Stimulated activated CD4-positive, alpha-beta T cell treated with anti-CD3 and anti-CD28 coated beads, Interleukin-15, amount 100 ng/mL, for 24 hours (primary cell): ENCODE results near the gene DNLZ.

Experiments used
- DNase-seq: peaks from one replicate; pipeline ENCODE4 v3.0.0-alpha.2; 2020

The DNLZ gene

DNA sequence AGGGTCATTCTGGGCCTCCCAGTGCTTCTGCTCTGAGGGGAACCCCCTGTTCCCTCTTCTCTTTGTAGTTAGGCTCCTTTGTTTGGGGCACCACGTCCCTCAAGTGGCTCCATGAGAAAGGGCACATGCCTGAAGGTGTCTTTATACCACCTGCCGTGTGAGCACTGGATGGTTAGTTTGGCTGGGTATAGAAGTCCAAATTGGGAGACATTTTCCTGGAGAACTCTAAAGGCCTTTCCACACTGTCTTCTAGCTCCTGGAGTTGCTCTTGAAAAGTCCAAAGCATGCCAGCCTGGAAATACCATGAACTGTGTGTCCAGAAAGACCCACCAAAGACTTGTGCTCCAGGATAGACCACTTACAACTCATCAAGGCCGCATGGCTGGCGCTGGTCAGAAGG, 48.6 kb downstream of the DNLZ start:
- DNase-seq = no peak

DNA sequence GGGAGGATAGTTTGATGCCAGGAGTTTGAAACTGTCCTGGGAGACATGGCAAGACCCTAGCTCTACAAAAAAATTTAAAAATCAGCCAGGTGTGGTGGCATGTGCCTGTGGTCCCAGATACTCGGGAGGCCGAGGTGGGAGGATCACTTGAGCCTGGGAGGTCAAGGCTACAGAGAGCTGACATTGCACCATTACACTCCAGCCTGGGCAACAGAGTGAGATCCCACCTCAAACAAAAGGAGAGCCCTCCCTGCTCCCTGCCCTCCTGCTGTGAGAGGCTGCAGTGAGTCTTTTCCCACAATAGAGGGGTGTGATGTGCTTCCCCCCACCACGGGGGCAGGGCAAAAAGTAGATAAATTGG, 49.5 kb downstream of the DNLZ start:
- DNase-seq = no peak

DNA sequence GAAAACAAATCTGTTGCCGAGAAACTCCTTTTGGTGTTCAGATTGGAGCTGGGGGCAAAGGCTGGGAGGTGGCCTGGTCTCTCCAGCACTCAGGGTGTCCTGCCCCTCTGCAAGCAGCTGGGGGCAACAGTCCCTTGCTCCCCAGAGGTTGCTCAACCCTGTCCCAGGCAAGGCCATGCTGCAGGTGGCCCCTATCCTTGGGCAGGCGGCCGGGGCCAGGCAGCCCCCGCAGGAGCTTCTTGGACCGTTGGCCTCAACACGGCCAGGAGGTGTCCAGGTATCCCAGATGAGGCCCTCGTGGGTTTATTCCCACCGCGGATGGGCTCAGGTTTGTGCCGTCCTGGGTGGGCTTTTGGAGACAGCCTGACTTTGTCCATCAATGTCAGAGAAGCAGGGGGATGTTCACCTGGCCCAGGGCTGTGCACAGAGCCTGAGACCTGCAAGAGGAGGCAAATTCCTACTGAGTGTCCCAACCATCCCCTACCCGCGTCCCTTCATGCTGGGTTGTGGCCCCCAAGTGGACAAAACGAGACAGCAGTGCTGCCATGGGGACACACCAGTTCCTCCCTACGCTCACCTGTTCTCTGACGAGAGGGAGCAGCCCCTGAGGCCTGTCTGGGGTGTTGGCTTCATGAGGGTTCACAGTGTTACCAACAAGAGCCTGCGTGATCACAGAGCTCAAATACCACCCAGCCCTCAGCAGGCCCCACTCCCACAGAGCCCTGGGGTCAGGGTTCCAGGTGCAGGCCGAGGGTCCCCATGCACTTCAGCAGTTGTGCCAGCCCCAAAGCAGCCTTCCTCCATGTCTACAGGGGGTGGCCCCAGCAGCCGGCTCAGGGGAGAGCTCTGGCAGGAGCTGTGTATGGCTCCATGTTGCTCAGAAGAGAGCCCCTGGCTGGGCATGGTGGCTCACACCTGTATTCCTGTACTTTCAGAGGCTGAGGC, 50.2 kb downstream of the DNLZ start:
- no peak for DNase-seq

DNA sequence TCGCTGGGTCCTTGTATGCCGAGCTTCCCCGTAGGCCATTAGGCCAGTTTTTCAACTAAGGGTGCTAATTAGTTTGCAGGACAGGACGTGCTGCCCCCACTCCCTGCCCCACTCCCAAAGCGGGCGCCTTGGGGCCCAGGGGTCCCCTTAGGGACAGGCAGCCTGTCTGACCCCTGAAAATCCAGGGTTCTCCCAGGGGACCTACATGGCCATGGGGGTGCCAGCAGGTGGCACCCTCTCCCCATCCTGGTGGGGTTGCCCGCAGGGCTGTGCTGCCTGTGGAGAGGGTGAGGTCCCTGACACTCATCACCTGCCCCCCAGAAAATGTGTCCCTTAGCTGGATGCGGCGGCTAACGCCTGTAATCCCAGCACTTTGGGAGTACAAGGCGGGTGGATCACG, 51.1 kb downstream of the DNLZ start:
- DNase-seq = peak; percentile 57

DNA sequence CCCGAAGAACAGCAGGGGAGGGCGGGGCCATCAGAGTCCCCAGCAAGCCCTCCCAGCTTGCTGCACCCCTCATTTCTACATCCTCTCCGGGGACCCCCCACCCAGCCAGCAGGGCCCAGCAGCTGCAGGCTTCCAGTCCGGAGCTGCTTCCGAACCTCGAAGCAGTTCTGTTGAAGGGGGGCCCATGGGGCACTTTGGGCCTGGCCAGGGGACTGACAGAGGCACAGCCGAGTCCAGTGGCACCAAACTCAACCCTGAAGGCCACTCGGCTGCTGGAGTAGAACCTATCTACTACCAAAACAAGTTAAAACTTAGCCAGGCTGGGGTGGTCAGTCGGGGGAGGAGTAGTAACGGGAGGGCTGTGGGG, 51.6 kb downstream of the DNLZ start:
- DNase-seq = no peak

DNA sequence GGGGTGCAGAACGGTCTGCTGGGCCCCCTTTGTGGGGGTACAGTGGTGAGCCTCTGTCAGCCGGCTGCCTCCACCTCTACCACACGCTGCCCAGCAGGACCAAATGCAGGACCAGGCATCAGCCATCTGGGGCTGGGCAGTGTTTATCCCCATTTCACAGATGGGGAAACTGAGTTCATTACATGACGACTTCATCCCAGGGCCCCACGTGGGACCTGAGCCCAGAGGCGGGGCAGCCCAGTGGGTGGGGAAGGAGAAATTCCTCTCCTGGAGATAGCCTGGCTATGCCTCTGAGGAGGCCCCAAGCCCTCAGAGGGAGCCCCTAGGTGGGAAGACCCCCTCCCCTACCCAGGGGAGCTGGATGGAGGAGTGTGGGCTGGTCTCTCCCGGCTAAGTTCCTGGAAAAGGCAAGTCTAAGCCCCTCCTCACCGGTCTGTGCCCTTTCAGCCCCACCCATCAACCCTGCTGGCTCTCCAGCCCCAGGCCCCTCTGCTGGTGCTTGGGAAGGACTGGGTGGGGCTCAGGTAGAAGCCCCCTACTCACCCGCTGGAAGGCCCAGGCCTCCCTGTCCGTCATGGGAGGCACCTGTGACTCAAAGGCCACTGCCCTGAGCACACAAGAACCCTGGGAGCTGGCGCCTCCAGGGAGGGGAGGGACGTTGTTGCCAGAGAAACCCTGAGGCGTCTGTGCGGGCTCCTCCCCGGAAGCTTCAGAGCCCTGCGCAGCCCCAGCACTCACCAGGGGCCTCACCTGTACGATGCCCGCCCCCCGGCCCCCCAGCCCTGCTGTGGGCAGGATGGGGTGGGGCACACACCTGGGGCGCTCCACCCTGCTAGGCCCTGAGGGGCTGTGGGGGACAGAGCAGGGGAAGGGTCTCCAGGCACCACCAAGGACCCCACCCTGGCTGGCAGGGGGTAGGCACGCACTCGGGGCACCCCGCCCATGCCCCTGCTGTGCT, 52.2 kb downstream of the DNLZ start:
- DNase-seq = peak; percentile 31

DNA sequence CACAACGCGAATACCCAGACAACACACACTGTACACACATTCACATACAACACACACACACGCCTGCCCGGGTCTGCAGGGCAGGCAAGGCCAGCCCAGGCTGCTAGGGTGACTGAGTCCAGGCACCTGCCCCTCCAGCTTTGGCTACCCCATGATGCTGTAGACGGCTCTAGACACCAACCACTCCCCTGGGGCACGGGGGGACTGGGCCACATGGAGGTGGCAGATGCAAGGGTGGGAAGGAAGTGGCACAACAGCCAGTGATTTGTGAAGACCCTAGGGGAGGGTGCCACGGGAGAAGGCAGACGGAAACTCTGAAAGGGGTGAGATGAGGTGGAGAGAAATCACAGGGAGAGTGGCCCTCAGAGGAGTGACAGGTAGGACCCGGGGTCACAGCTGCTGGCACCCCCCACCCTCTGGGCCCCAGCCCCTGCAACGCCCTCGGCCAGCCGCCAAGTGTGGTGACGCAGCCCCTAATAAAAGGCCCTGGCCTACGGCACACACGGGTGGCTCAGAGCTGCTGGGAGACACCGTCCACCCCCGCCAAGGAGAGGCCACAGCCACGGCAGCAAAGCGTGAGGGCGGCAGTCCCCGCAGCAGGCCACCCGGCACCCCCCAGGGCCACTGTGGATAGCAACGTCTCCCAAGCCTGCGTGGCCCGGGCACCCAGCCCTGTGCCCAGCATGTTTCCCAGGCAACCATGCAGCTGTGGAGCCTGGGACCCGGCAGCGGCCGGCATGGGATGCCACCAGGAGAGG, 53.1 kb downstream of the DNLZ start:
- DNase-seq = no peak

DNA sequence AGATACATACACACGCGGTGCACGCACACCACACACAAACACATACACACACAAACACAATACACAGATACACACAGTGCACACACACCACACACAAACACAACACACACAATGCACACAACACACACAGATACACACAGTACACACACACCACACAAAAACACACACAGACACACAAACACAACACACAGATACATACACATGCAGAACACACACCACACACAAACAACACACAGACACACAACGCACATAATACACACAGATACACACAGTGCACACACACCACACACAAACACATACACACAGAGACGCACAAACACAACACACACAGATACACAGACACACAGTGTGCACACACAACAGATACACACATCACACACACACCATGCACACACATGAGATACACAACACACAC, 53.7 kb downstream of the DNLZ start:
- DNase-seq = no peak
